CD4-positive, alpha-beta T cell (primary cell): ENCODE results near the gene E2F7. TPM values are rescaled to one million over a fixed set of nuclear protein-coding genes. Genes with fewer than 3 reads are reported as not detected.

Experiments
- ATAC-seq: fragments of 200-7000 bp; cut with Tn5 transposase; one replicate; pipeline ENCODE4 v1.10.0; 2022; ENCODE audit warnings: mild to moderate bottlenecking; ENCODE audit not compliant: poor library complexity
- CTCF ChIA-PET: fragments of 350-600 bp; sonication (Branson Sonifier 250); formaldehyde crosslinking; loops from one replicate; lab custom pipeline; 2021; ENCODE audit warnings: antibody characterized with exemption, inconsistent platforms; lab: Charles Lee
- POLR2A ChIA-PET: fragments of 350-600 bp; sonication (Branson Sonifier 250); formaldehyde crosslinking; loops from one replicate; lab custom pipeline; 2021; ENCODE audit warnings: antibody characterized with exemption, inconsistent platforms; lab: Charles Lee
- DNase-seq, 14 experiments: peaks; one replicate each; pipeline ENCODE4 v3.0.0-alpha.2; 2013 to 2020; ENCODE audit warnings: mixed read lengths in 2 of 14
- H3K27ac ChIP-seq, 2 donors: one replicate each; pipeline versions ENCODE4 v1.5.1 to v1.7.0; 2013; ENCODE audit warnings: low read length in 2 of 2, low read depth in 1 of 2, mild to moderate bottlenecking in 1 of 2
- H3K27me3 ChIP-seq, 2 experiments: 1 replicate in 1 of 2; 2 replicates in 1 of 2; pipeline versions ENCODE4 v1.6.1 to v1.7.0; 2013; ENCODE audit warnings: low read length in 2 of 2, control low read depth in 1 of 2, mild to moderate bottlenecking in 1 of 2, moderate library complexity in 1 of 2; ENCODE audit not compliant: insufficient read depth in 2 of 2, control insufficient read depth in 1 of 2
- H3K36me3 ChIP-seq: one replicate; pipeline ENCODE4 v1.6.1; 2013; ENCODE audit warnings: low read length, control low read depth; ENCODE audit not compliant: insufficient read depth
- H3K4me1 ChIP-seq: one replicate; pipeline ENCODE4 v1.6.1; 2013; ENCODE audit warnings: low read length, control low read depth; ENCODE audit not compliant: insufficient read depth
- H3K4me3 ChIP-seq: one replicate; pipeline ENCODE4 v1.5.1; 2013; ENCODE audit warnings: mild to moderate bottlenecking, low read length, moderate library complexity
- H3K9me3 ChIP-seq, 2 experiments: 1 replicate in 1 of 2; 2 replicates in 1 of 2; pipeline versions ENCODE4 v1.6.1 to v1.7.0; 2013; ENCODE audit warnings: low read length in 2 of 2, mild to moderate bottlenecking in 2 of 2, control low read depth in 1 of 2, moderate library complexity in 1 of 2; ENCODE audit not compliant: control insufficient read depth in 1 of 2, insufficient read depth in 1 of 2
- H3K27ac Mint-ChIP-seq: one replicate; pipeline ENCODE4 v1.8.0; 2020; ENCODE audit warnings: mixed read lengths
- H3K27me3 Mint-ChIP-seq: one replicate; pipeline ENCODE4 v1.8.0; 2021; ENCODE audit warnings: mixed read lengths
- H3K36me3 Mint-ChIP-seq: one replicate; pipeline ENCODE4 v1.8.0; 2021; ENCODE audit warnings: low read depth, mixed read lengths
- H3K4me1 Mint-ChIP-seq: one replicate; pipeline ENCODE4 v1.8.0; 2021; ENCODE audit warnings: low read depth, mixed read lengths
- H3K4me3 Mint-ChIP-seq: one replicate; pipeline ENCODE4 v1.8.0; 2020; ENCODE audit warnings: mild to moderate bottlenecking, mixed read lengths
- H3K9me3 Mint-ChIP-seq: one replicate; pipeline ENCODE4 v1.8.0; 2020; ENCODE audit warnings: mixed read lengths
- intact Hi-C, 2 experiments: fragments of 100-400 bp; cut with DNase I in 1 of 2; cut with micrococcal nuclease in 1 of 2; formaldehyde crosslinking; loops; one replicate each; pipeline versions ENCODE4 v1.15.1 to v1.9.0; 2023 to 2025; cut with DNase I, micrococcal nuclease
- total RNA-seq, 174 experiments: library from RNA in 2 of 174; stranded (reverse) in 2 of 174; gene quantifications; one replicate each; pipeline ENCODE4 v1.2.3 and lab custom pipeline; 2021 to 2026
- TF ChIP-seq, protein P1 (sequence below): fragments of 200-600 bp; IDR thresholded peaks from one replicate; pipeline ENCODE4 v1.8.0; 2022; ENCODE audit warnings: antibody characterized with exemption, mild to moderate bottlenecking

Gene E2F7
- total RNA-seq, 2 experiments from 2014 or later, result 0.14 to 0.16 TPM

DNA sequence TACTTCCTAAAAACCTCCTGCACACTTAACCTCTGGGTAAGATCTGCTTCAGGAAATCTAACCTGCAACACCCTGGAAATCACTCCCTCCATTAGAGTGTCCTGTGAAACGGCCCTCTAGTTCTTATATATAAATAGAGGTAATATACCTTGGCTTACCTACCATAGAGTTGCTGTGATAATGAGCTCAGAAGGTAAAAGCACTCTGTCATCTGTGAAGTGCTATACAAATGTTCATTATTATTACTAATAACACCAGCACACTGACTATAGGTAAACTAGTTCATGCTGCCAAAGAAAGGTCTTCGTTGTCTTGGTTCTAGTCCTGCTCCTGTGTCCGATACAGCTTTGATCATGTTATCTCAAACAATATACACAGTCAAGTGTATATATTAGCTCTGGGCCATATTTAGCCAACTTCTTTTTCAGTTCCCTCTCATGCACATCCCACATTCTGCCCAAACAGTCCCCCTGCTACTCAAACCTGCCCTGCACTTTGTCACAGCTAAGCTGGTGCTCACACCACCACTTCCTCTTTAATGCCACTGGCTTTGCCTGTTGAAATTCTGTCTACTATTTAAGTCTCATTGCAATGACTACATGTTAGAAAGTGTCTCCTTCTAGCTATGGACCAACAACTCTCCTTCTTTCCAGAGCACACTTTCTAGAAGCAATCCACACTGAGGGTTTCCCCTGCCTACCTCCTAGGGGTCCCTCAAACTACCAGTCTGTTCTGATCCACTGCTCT lies 5.1 kb downstream of the E2F7 start:
- H3K9me3 ChIP-seq, result no peaks in the 10 kb centered on the region
- H3K4me3 ChIP-seq, result no peak overlapping the region
- TF ChIP-seq, protein P1, sequence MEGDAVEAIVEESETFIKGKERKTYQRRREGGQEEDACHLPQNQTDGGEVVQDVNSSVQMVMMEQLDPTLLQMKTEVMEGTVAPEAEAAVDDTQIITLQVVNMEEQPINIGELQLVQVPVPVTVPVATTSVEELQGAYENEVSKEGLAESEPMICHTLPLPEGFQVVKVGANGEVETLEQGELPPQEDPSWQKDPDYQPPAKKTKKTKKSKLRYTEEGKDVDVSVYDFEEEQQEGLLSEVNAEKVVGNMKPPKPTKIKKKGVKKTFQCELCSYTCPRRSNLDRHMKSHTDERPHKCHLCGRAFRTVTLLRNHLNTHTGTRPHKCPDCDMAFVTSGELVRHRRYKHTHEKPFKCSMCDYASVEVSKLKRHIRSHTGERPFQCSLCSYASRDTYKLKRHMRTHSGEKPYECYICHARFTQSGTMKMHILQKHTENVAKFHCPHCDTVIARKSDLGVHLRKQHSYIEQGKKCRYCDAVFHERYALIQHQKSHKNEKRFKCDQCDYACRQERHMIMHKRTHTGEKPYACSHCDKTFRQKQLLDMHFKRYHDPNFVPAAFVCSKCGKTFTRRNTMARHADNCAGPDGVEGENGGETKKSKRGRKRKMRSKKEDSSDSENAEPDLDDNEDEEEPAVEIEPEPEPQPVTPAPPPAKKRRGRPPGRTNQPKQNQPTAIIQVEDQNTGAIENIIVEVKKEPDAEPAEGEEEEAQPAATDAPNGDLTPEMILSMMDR, result no peak
- Mint-ChIP-seq H3K4me1 (peaks cover 5% of the 10 kb centered on the region), H3K36me3 (no peaks in the 10 kb centered on the region), H3K27ac (no peak overlapping the region), H3K27me3 (peaks cover 21% of the 10 kb centered on the region), H3K9me3 (no peaks in the 10 kb centered on the region), H3K4me3 (no peak overlapping the region)
- H3K4me1 ChIP-seq, result peaks cover 8% of the 10 kb centered on the region
- CTCF ChIA-PET, result no interaction called here
- DNase-seq (peak in 3 of 14 experiments; percentile 4 to 26 (median 18)), ATAC-seq (no peak)
- intact Hi-C loops, result no loop called here
- POLR2A ChIA-PET, result no interaction called here
- H3K36me3 ChIP-seq, result no peaks in the 10 kb centered on the region
- peaks cover 7 to 18% of the 10 kb centered on the region in 2 experiments for H3K27me3 ChIP-seq
- H3K27ac ChIP-seq, result no peak overlapping the region

DNA sequence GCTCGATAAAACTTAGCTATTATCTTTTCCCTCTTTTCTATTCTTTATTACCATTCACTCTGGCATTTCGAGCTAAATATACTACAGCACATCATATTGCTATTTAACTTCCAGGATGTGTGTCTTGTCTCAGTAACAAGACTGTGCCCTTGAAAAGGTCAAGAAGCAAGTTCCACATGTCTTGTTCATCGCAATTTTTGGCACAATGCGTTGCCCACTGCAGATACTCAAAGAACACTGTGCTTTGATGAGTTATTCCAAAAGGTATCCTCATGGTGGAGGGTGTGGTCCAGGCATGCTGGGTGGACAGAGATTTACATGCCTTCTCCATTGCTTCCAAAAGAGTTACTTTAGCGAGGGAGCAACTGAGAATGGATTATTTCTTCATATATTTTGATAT lies 6.6 kb downstream of the E2F7 start:
- Histone ChIP-seq H3K4me3 (no peak overlapping the region), H3K27ac (no peak overlapping the region), H3K27me3 (peaks cover 2 to 8% of the 10 kb centered on the region in 2 experiments), H3K4me1 (no peaks in the 10 kb centered on the region), H3K9me3 (no peaks in the 10 kb centered on the region), H3K36me3 (no peaks in the 10 kb centered on the region)
- intact Hi-C loops, result no loop called here
- POLR2A ChIA-PET, result no interaction called here
- Mint-ChIP-seq H3K4me3 (no peak overlapping the region), H3K36me3 (no peaks in the 10 kb centered on the region), H3K27me3 (peaks cover 21% of the 10 kb centered on the region), H3K9me3 (no peaks in the 10 kb centered on the region), H3K27ac (no peak overlapping the region), H3K4me1 (no peaks in the 10 kb centered on the region)
- CTCF ChIA-PET, result interaction anchor here (1.2 kb wide), 1 partner anchor 48 kb away, joined by 3 read pairs; no protein-coding TSS in a partner anchor
- ATAC-seq (no peak), DNase-seq (no peak)
- TF ChIP-seq, protein P1, result no peak

DNA sequence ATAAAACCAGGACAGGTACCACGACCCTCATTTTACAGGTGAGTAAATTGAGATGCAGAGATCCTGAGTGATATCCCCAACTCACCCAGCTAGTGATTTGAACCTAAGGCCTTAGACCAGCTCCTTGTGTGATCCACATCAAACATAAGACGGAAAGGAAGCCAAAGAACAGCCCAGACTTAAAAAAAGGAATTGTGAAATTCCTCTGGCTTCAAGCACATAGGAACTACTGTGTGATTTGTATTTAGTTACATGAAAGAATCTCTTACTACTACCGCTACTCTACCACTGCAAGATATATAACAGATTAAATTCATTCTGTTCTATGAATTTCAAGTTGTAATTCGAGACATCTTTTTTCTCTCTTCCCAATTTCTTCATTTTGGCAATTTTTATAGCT lies 10.5 kb downstream of the E2F7 start:
- H3K36me3 ChIP-seq, result no peaks in the 10 kb centered on the region
- POLR2A ChIA-PET, result interaction anchor here (0.6 kb wide), 1 partner anchor 142 kb away, joined by 5 read pairs; no protein-coding TSS in a partner anchor
- H3K4me1 ChIP-seq, result no peaks in the 10 kb centered on the region
- ATAC-seq (no peak), DNase-seq (no peak)
- intact Hi-C loops, result no loop called here
- Mint-ChIP-seq H3K9me3 (no peaks in the 10 kb centered on the region), H3K27me3 (no peaks in the 10 kb centered on the region), H3K36me3 (no peaks in the 10 kb centered on the region), H3K4me1 (no peaks in the 10 kb centered on the region), H3K4me3 (no peak overlapping the region), H3K27ac (no peak overlapping the region)
- no peak overlapping the region for H3K4me3 ChIP-seq
- CTCF ChIA-PET, result no interaction called here
- H3K27ac ChIP-seq, result no peak overlapping the region
- TF ChIP-seq, protein P1, result no peak
- H3K9me3 ChIP-seq, result no peaks in the 10 kb centered on the region
- no peaks in the 10 kb centered on the region for H3K27me3 ChIP-seq
